Neural cell (in vitro differentiated cells): ENCODE results near the gene RAD50.

ENCODE experiments used
- CTCF ChIP-seq: fragments of 450-650 bp; IDR thresholded peaks from 2 replicates; pipeline ENCODE4 v1.5.1; 2014; ENCODE audit warnings: antibody characterized with exemption, mild to moderate bottlenecking, moderate library complexity; ENCODE audit not compliant: poor library complexity, severe bottlenecking
- EP300 ChIP-seq: fragments of 450-650 bp; conservative IDR thresholded peaks from 2 replicates; pipeline ENCODE4 v1.6.1; 2014; ENCODE audit warnings: antibody characterized with exemption, mild to moderate bottlenecking, moderate library complexity; ENCODE audit not compliant: poor library complexity, severe bottlenecking
- MXI1 ChIP-seq: fragments of 450-650 bp; conservative IDR thresholded peaks from 2 replicates; pipeline ENCODE4 v1.6.1; 2014; ENCODE audit warnings: antibody characterized with exemption, mild to moderate bottlenecking; ENCODE audit not compliant: poor library complexity, severe bottlenecking
- POLR2AphosphoS5 ChIP-seq: IDR thresholded peaks from 2 replicates; pipeline ENCODE4 v1.6.1; 2012
- RAD21 ChIP-seq: fragments of 450-650 bp; conservative IDR thresholded peaks from 2 replicates; pipeline ENCODE4 v1.6.1; 2014; ENCODE audit warnings: antibody characterized with exemption, mild to moderate bottlenecking, moderate library complexity
- REST ChIP-seq: IDR thresholded peaks from 2 replicates; pipeline ENCODE4 v1.6.1; 2012; ENCODE audit warnings: borderline replicate concordance
- TAF1 ChIP-seq: IDR thresholded peaks from 2 replicates; pipeline ENCODE4 v1.6.1; 2012; ENCODE audit warnings: low read depth

- TF ChIP-seq CTCF (no peak), RAD21 (no peak), MXI1 (no peak), EP300 (no peak), TAF1 (no peak), POLR2AphosphoS5 (no peak), REST (no peak)
Measured at GRCh38 chr5:132628814-132629213, 72.0 kb downstream of the RAD50 start.
